NB4 (cell line): ENCODE data around the gene IDE.

ENCODE experiments used
- POLR2A ChIP-seq: IDR thresholded peaks from 2 replicates; pipeline ENCODE4 v1.6.1; 2011; ENCODE audit warnings: mild to moderate bottlenecking; ENCODE audit not compliant: insufficient read length; ENCODE audit errors: extremely low read depth
- TF ChIP-seq, protein P1 (sequence below): IDR thresholded peaks from 2 replicates; pipeline ENCODE4 v1.6.1; 2011; ENCODE audit warnings: low read depth, low read length
- TF ChIP-seq, protein P2 (sequence below): IDR thresholded peaks from one replicate; pipeline ENCODE4 v1.5.1; 2012; ENCODE audit warnings: low read depth, low read length

DNA sequence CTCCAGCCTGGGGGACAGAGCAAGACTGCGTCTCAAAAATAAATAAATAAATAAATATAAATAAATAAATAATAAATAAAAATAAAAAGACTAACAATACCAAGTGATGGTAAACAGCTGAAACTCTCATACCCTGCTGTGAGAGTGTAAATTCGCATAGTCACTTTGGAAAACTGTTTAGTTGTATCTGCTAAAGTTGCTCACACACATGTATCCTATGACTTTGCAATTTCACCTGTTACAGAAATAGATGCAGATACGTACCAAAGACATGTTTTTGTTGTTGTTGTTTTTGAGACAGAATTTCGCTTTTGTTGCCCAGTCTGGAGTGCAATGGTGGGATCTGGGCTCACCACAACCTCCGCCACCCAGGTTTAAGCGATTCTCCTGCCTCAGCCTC, 135.7 kb downstream of the IDE start:
- no peak for TF ChIP-seq POLR2A
- TF ChIP-seq, protein P1, sequence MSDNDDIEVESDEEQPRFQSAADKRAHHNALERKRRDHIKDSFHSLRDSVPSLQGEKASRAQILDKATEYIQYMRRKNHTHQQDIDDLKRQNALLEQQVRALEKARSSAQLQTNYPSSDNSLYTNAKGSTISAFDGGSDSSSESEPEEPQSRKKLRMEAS, result no peak
- TF ChIP-seq, protein P2, sequence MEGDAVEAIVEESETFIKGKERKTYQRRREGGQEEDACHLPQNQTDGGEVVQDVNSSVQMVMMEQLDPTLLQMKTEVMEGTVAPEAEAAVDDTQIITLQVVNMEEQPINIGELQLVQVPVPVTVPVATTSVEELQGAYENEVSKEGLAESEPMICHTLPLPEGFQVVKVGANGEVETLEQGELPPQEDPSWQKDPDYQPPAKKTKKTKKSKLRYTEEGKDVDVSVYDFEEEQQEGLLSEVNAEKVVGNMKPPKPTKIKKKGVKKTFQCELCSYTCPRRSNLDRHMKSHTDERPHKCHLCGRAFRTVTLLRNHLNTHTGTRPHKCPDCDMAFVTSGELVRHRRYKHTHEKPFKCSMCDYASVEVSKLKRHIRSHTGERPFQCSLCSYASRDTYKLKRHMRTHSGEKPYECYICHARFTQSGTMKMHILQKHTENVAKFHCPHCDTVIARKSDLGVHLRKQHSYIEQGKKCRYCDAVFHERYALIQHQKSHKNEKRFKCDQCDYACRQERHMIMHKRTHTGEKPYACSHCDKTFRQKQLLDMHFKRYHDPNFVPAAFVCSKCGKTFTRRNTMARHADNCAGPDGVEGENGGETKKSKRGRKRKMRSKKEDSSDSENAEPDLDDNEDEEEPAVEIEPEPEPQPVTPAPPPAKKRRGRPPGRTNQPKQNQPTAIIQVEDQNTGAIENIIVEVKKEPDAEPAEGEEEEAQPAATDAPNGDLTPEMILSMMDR, result no peak
